Liver (tissue), 9 donors: ENCODE results near the gene NFKB1. TPM values are rescaled to one million over a fixed set of nuclear protein-coding genes. Genes with fewer than 3 reads are reported as not detected.

Experiments
- DNase-seq: peaks from one replicate; pipeline ENCODE4 v3.0.0-alpha.2; 2017; ENCODE audit warnings: low spot score
- H3K27ac ChIP-seq, 2 donors: one replicate each; pipeline ENCODE4 v1.7.0; 2013; ENCODE audit warnings: inconsistent platforms in 2 of 2, low read length in 2 of 2, control low read depth in 1 of 2, low read depth in 1 of 2, mild to moderate bottlenecking in 1 of 2
- H3K27me3 ChIP-seq, 4 donors: one replicate each; pipeline versions ENCODE4 v1.6.1 to v1.7.0; 2013; ENCODE audit warnings: low read length in 3 of 4, inconsistent platforms in 1 of 4, mild to moderate bottlenecking in 1 of 4, moderate library complexity in 1 of 4; ENCODE audit not compliant: control insufficient read depth in 4 of 4, insufficient read depth in 4 of 4
- H3K36me3 ChIP-seq, 4 donors: one replicate each; pipeline versions ENCODE4 v1.6.1 to v1.7.0; 2013; ENCODE audit warnings: low read length in 3 of 4, mild to moderate bottlenecking in 3 of 4, low read depth in 1 of 4, moderate library complexity in 1 of 4; ENCODE audit not compliant: control insufficient read depth in 4 of 4, insufficient read depth in 3 of 4
- H3K4me1 ChIP-seq, 4 donors: one replicate each; pipeline versions ENCODE4 v1.6.1 to v1.7.0; 2013; ENCODE audit warnings: low read length in 3 of 4, mild to moderate bottlenecking in 3 of 4, moderate library complexity in 1 of 4; ENCODE audit not compliant: control insufficient read depth in 4 of 4, insufficient read depth in 4 of 4
- H3K4me3 ChIP-seq, 3 donors: one replicate each; pipeline versions ENCODE4 v1.6.1 to v1.7.0; 2013; ENCODE audit warnings: low read length in 3 of 3, control low read depth in 1 of 3, low read depth in 1 of 3, mild to moderate bottlenecking in 1 of 3
- H3K9ac ChIP-seq, 2 donors: one replicate each; pipeline ENCODE4 v1.7.0; 2013; ENCODE audit warnings: low read length in 2 of 2, mild to moderate bottlenecking in 2 of 2, moderate library complexity in 2 of 2, control low read depth in 1 of 2, low read depth in 1 of 2
- H3K9me3 ChIP-seq, 4 donors: one replicate each; pipeline versions ENCODE4 v1.6.1 to v1.7.0; 2013; ENCODE audit warnings: low read length in 3 of 4; ENCODE audit not compliant: control insufficient read depth in 4 of 4
- EGR1 ChIP-seq, 2 donors: IDR thresholded peaks; 2 replicates each; pipeline ENCODE4 v1.6.1; 2016 to 2018; ENCODE audit warnings: antibody characterized with exemption in 2 of 2, low read depth in 2 of 2
- FOXA1 ChIP-seq: IDR thresholded peaks from 2 replicates; pipeline ENCODE4 v1.6.1; 2016; ENCODE audit warnings: antibody characterized with exemption
- FOXA2 ChIP-seq: IDR thresholded peaks from 2 replicates; pipeline ENCODE4 v1.6.1; 2016; ENCODE audit warnings: antibody characterized with exemption
- GABPA ChIP-seq, 2 donors: IDR thresholded peaks in 1 of 2; conservative IDR thresholded peaks in 1 of 2; 2 replicates each; pipeline ENCODE4 v1.6.1; 2016; ENCODE audit warnings: antibody characterized with exemption in 2 of 2, mild to moderate bottlenecking in 1 of 2, moderate library complexity in 1 of 2
- HNF4A ChIP-seq, 2 donors: conservative IDR thresholded peaks; 2 replicates each; pipeline ENCODE4 v1.6.1; 2016; ENCODE audit warnings: antibody characterized with exemption in 2 of 2, mild to moderate bottlenecking in 2 of 2
- HNF4G ChIP-seq: IDR thresholded peaks from 2 replicates; pipeline ENCODE4 v1.6.1; 2016; ENCODE audit warnings: antibody characterized with exemption
- JUND ChIP-seq, 2 donors: IDR thresholded peaks; 2 replicates each; pipeline ENCODE4 v1.6.1; 2016; ENCODE audit warnings: antibody characterized with exemption in 2 of 2
- NR2F2 ChIP-seq: IDR thresholded peaks from 2 replicates; pipeline ENCODE4 v1.6.1; 2016; ENCODE audit warnings: antibody characterized with exemption
- RAD21 ChIP-seq, 2 donors: IDR thresholded peaks; 2 replicates each; pipeline ENCODE4 v1.6.1; 2016; ENCODE audit warnings: antibody characterized with exemption in 2 of 2, mild to moderate bottlenecking in 2 of 2
- RXRA ChIP-seq, 2 donors: IDR thresholded peaks; 2 replicates each; pipeline ENCODE4 v1.6.1; 2017 to 2018; ENCODE audit warnings: antibody characterized with exemption in 2 of 2, mild to moderate bottlenecking in 1 of 2
- SP1 ChIP-seq: IDR thresholded peaks from 2 replicates; pipeline ENCODE4 v1.6.1; 2018; ENCODE audit warnings: antibody characterized with exemption, mild to moderate bottlenecking
- TAF1 ChIP-seq: conservative IDR thresholded peaks from 2 replicates; pipeline ENCODE4 v1.6.1; 2016; ENCODE audit warnings: antibody characterized with exemption, mild to moderate bottlenecking
- YY1 ChIP-seq: IDR thresholded peaks from 2 replicates; pipeline ENCODE4 v1.6.1; 2016; ENCODE audit warnings: antibody characterized with exemption, mild to moderate bottlenecking
- ZBTB33 ChIP-seq: IDR thresholded peaks from 2 replicates; pipeline ENCODE4 v1.6.1; 2016; ENCODE audit warnings: antibody characterized with exemption
- WGBS: extraction: QIAGEN DNeasy Blood & Tissue Kit; methylation state at CpG from one replicate; pipeline ENCODE4 v1.1.7; 2013; 5-methylcytosine and 5-hydroxymethylcytosine counted together
- polyA plus RNA-seq, 2 donors: library from polyadenylated mRNA; stranded (reverse) in 1 of 2; unstranded in 1 of 2; fragments of 200-250 nt in 1 of 2; fragments of >200 nt in 1 of 2; fragmentation: Nextera tagmentation in 1 of 2; extraction: Ambion mirVana in 1 of 2; gene quantifications; one replicate each; pipeline versions ENCODE4 v1.2.1 to v1.2.3, GENCODE V29; 2013 to 2015
- total RNA-seq, 2 donors: library from RNA; depleted of rRNA; stranded (reverse); fragments of >200 nt; gene quantifications; one replicate each; pipeline ENCODE4 v1.2.3, GENCODE V29; 2014
- TF ChIP-seq, protein P1 (sequence below): IDR thresholded peaks from 2 replicates; pipeline ENCODE4 v1.6.1; 2016; ENCODE audit warnings: antibody characterized with exemption
- TF ChIP-seq, protein P2 (sequence below): fragments of 150-350 bp; IDR thresholded peaks from 2 replicates; pipeline ENCODE4 v1.5.1; 2017; ENCODE audit warnings: improper control_type of control experiment, low read depth, low read length; ENCODE audit not compliant: missing input control
- TF ChIP-seq, protein P3 (sequence below): IDR thresholded peaks from 2 replicates; pipeline ENCODE4 v1.6.1; 2016; ENCODE audit warnings: antibody characterized with exemption, mild to moderate bottlenecking
- TF ChIP-seq, protein P4 (sequence below): IDR thresholded peaks from 2 replicates; pipeline ENCODE4 v1.6.1; 2016; ENCODE audit warnings: antibody characterized with exemption
- donor health status: healthy.
- donor health status: healthy.
- donor health status: healthy.
- donor health status: healthy.
- donor health status: healthy.

Gene NFKB1
- total and polyA plus RNA-seq, 4 donors = 5.1 to 23.0 (median 13.4) TPM

DNA sequence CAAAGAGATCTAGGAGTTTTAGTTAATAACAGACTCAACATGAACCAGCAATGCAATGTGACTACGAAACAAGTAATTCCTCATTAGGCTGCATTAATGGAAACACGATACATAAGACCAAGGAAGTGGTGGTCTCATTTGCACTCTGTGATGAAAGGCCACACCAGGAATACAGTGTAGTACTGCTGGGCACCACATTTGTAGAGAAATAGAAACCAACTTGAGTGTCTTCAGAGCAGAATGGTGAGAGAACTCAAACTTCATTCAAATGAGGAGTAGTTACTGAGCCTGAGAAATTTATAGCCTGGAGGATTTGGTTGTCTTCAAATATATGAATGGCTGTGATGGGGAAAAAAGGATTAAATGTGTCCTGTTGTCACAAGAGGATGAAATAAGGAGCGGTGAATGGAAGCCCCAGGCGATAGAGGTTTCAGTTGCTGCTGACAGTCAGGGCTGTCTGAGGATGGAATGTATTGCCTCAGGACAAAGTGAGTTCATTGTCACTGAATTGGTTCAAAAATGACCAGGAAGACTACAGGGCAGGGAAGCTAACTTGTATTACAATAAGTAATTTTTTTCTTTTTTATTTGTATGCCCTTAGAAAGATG lies 50.9 kb downstream of the NFKB1 start (continued):
- no peak for TF ChIP-seq GABPA (IDR thresholded peaks at IDR 0.05 in 1 of 2, conservative IDR thresholded peaks at IDR 0.05 in 1 of 2)
- TF ChIP-seq, protein P1, sequence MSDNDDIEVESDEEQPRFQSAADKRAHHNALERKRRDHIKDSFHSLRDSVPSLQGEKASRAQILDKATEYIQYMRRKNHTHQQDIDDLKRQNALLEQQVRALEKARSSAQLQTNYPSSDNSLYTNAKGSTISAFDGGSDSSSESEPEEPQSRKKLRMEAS = no peak
- TF ChIP-seq HNF4A (conservative IDR thresholded peaks at IDR 0.05) = no peak
- TF ChIP-seq FOXA2 = no peak

DNA sequence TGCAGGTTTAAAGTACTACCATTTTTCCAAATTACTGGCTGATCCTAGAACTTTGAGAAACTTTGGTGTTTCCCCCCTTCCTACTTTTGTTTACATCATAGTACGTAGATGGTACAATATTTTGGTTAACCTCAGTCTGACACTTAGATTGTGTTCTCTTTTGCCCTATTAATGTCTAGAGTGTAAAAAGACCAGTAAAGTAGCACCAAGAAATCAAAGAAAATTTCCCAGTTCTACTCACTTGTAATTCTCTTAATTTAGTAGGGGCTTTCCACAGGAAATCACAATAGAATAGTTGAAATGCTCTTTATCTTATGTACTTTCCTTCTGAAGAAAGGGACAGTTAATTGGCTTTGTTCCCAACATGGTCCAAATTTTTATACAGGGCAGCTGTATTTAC lies 51.6 kb downstream of the NFKB1 start:
- WGBS = 77% methylated on average over 1 of the region's 1 CpG
- Histone ChIP-seq H3K4me3 (no peak overlapping the region), H3K36me3 (peaks cover 0 to 6% (median 5%) of the 10 kb centered on the region in 4 donors), H3K9me3 (no peaks in the 10 kb centered on the region), H3K9ac (no peak overlapping the region), H3K27me3 (no peaks in the 10 kb centered on the region), H3K27ac (no peak overlapping the region), H3K4me1 (peaks cover 0 to 1% (median 0%) of the 10 kb centered on the region in 4 donors)
- DNase-seq = no peak
- no peak for TF ChIP-seq ZBTB33

DNA sequence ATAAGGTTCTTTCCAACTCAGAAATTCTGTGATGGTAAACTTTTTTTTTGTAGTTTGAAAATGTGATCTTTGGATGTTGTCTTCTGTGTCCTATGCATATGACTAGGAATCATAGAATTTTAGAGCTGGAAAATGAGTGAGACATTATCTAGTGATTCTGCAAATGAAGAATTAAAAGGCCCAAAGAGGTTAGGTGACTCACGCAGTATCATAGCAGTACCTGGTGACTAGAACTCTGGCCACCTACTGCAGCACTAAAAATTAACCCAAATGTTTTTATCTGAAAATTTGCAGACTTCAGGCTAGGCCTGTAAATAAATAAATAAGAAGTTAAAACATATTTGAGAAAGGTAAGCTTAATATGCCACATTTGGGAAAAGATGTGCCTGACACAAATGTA lies 52.8 kb downstream of the NFKB1 start:
- H3K27ac ChIP-seq = no peak overlapping the region
- no peaks in the 10 kb centered on the region for H3K9me3 ChIP-seq
- H3K9ac ChIP-seq = no peak overlapping the region
- H3K4me3 ChIP-seq = no peak overlapping the region
- H3K4me1 ChIP-seq = peaks cover 0 to 3% (median 0%) of the 10 kb centered on the region in 4 donors
- WGBS = 97% methylated on average over 1 of the region's 1 CpG
- no peak for DNase-seq
- peaks cover 0 to 6% (median 2%) of the 10 kb centered on the region in 4 donors for H3K36me3 ChIP-seq
- H3K27me3 ChIP-seq = no peaks in the 10 kb centered on the region
- TF ChIP-seq JUND (IDR thresholded peaks at IDR 0.05) (no peak), ZBTB33 (no peak), FOXA2 (no peak), EGR1 (IDR thresholded peaks at IDR 0.05; ENCODE audit: low read depth in 2 of 2) (no peak), TAF1 (no peak), HNF4A (conservative IDR thresholded peaks at IDR 0.05) (no peak), FOXA1 (no peak), HNF4G (no peak), RAD21 (IDR thresholded peaks at IDR 0.05) (no peak), GABPA (IDR thresholded peaks at IDR 0.05 in 1 of 2, conservative IDR thresholded peaks at IDR 0.05 in 1 of 2) (no peak), RXRA (IDR thresholded peaks at IDR 0.05) (no peak), NR2F2 (no peak), SP1 (no peak), YY1 (no peak)
- TF ChIP-seq, protein P2, sequence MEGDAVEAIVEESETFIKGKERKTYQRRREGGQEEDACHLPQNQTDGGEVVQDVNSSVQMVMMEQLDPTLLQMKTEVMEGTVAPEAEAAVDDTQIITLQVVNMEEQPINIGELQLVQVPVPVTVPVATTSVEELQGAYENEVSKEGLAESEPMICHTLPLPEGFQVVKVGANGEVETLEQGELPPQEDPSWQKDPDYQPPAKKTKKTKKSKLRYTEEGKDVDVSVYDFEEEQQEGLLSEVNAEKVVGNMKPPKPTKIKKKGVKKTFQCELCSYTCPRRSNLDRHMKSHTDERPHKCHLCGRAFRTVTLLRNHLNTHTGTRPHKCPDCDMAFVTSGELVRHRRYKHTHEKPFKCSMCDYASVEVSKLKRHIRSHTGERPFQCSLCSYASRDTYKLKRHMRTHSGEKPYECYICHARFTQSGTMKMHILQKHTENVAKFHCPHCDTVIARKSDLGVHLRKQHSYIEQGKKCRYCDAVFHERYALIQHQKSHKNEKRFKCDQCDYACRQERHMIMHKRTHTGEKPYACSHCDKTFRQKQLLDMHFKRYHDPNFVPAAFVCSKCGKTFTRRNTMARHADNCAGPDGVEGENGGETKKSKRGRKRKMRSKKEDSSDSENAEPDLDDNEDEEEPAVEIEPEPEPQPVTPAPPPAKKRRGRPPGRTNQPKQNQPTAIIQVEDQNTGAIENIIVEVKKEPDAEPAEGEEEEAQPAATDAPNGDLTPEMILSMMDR = no peak
- TF ChIP-seq, protein P3, sequence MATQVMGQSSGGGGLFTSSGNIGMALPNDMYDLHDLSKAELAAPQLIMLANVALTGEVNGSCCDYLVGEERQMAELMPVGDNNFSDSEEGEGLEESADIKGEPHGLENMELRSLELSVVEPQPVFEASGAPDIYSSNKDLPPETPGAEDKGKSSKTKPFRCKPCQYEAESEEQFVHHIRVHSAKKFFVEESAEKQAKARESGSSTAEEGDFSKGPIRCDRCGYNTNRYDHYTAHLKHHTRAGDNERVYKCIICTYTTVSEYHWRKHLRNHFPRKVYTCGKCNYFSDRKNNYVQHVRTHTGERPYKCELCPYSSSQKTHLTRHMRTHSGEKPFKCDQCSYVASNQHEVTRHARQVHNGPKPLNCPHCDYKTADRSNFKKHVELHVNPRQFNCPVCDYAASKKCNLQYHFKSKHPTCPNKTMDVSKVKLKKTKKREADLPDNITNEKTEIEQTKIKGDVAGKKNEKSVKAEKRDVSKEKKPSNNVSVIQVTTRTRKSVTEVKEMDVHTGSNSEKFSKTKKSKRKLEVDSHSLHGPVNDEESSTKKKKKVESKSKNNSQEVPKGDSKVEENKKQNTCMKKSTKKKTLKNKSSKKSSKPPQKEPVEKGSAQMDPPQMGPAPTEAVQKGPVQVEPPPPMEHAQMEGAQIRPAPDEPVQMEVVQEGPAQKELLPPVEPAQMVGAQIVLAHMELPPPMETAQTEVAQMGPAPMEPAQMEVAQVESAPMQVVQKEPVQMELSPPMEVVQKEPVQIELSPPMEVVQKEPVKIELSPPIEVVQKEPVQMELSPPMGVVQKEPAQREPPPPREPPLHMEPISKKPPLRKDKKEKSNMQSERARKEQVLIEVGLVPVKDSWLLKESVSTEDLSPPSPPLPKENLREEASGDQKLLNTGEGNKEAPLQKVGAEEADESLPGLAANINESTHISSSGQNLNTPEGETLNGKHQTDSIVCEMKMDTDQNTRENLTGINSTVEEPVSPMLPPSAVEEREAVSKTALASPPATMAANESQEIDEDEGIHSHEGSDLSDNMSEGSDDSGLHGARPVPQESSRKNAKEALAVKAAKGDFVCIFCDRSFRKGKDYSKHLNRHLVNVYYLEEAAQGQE = no peak
- TF ChIP-seq, protein P1 = no peak
- TF ChIP-seq, protein P4, sequence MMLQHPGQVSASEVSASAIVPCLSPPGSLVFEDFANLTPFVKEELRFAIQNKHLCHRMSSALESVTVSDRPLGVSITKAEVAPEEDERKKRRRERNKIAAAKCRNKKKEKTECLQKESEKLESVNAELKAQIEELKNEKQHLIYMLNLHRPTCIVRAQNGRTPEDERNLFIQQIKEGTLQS = no peak
